ENCODE results near the gene OTOP3.

Gene OTOP3

GRCh38 chr17:74922172-74922571 is 13.5 kb upstream of the OTOP3 start:
- no peak for DNase-seq (ENCODE audit: low read depth, low spot score)
- no peak for TF ChIP-seq CTCF (IDR thresholded peaks at IDR 0.05; ENCODE audit: low read depth, low read length)
- no peak overlapping the region for H3K4me3 ChIP-seq (ENCODE audit: low read depth, low read length)
- in situ Hi-C loops (cut with HindIII; ENCODE audit: low sequenced_read_pairs): no loop called here

DNA sequence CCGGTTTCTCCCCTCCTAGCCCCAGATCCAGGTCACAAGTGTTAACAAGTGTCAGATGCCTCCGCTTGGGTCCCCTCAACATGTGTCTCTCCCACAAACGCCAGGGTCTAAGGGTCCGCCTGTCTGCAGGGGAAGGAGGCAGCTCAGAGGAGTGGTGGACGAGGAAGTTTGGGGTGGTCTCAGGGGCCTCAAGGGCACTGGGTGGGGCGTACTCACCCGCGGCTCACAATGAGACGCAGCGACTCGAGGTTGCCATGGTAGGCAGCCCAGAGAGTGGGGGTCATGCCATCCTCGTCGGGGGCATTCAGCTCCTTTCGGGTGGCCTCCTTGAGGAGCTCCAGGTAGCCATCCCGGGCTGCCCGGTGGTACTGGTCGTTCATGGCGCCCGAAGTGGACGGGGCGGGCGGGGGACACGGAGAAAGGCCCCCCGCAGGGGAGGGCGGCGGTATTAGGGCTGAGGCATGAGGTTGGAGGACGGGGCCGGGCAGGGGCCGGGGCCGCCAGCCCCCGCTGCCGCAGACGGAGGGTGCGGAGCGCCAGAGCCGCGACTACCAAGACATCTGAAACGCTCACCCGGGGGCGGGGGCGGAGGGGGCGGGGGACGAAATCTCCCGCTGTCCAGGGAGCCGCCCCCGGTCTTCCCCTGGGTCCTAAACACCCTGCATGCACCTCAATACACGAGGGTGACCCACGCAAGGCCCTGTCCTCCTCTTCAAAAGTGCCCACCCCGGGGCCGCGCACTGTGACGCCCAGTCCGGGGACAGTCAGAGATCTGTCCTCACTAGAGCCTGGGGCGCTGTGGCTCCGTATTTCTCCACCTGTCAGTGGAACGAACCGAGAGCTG is 12.8 kb upstream of the OTOP3 start, which contains the start of gene USH1G:
TSS of gene USH1G (minus strand) at position 562 of the 844 bp plus-strand sequence. CDS start at position 380, 182 bp downstream.
- peak within 1 kb of the TSS; percentile 12 for H3K4me3 ChIP-seq (ENCODE audit: low read depth, low read length)
- in situ Hi-C loops (cut with HindIII; ENCODE audit: low sequenced_read_pairs): no loop called here
- TF ChIP-seq CTCF (IDR thresholded peaks at IDR 0.05; ENCODE audit: low read depth, low read length): no peak
- DNase-seq (ENCODE audit: low read depth, low spot score): no peak

DNA sequence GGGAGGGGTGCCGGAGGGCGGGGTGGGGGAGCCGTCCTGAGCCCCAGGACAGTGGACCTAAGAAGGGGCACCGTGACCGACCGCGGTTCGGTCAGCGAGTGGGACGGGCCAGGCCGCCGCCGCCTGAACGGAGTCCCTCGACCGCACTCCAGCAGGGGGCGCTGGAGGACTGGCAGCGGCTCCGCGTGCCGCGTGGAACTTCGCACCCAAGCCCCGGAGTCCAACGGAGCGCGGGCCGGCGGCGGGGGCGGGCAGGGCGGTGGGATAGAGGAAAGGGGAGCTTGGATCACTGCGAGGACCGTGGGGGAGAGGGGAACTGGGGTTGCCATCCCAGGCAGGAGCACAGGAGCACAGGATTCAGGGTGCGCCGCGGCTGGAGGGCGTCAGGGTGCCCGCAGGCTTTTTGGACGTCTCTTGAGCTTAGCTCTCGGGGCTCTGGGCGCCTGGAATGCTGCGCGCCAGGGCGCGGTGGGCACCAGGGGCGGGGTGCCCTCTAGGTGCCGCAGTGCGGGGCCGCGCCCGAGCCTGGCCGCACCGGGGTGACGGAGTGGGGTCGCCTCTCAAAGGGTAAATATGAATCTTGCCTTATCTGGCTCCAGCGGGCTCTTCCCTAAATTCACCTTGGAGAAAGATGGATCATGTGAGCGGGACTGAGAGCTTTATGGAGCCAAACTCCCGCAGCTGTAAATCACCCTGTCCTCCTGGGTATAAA is 12.0 kb upstream of the OTOP3 start:
- in situ Hi-C loops (cut with HindIII; ENCODE audit: low sequenced_read_pairs): no loop called here
- peak; percentile 66 for TF ChIP-seq CTCF (IDR thresholded peaks at IDR 0.05; ENCODE audit: low read depth, low read length)
- DNase-seq (ENCODE audit: low read depth, low spot score): peak; percentile 8
- peak overlapping the region; percentile 12 for H3K4me3 ChIP-seq (ENCODE audit: low read depth, low read length)

GRCh38 chr17:74924250-74924948 is 11.3 kb upstream of the OTOP3 start, which contains the start of gene OTOP2:
OTOP2 (plus strand) TSS chr17:74924273; CDS start chr17:74924633, 360 bp downstream.
- peak within 1 kb of the TSS; percentile 12 for H3K4me3 ChIP-seq (ENCODE audit: low read depth, low read length)
- TF ChIP-seq CTCF (IDR thresholded peaks at IDR 0.05; ENCODE audit: low read depth, low read length): no peak
- in situ Hi-C loops (cut with HindIII; ENCODE audit: low sequenced_read_pairs): no loop called here
- no peak for DNase-seq (ENCODE audit: low read depth, low spot score)

DNA sequence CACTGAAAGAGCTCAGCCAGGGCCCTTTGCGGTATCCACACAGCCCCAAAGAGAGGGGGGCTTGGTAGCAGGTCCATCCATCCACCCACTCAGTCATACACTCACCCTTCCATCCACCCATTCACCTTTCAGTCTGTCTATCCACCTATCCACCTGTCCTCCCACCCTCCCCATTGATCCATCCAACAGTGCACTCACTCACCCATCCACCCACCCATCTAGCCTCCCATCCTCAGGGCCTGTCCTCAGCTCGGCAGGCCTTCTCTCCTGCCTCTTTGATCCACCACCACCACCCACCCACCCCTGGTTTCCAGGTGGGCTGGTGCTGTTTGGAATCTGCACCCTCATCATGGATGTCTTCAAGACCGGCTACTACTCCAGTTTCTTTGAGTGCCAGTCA is 10.5 kb upstream of the OTOP3 start:
- no peak for TF ChIP-seq CTCF (IDR thresholded peaks at IDR 0.05; ENCODE audit: low read depth, low read length)
- no peak for DNase-seq (ENCODE audit: low read depth, low spot score)
- in situ Hi-C loops (cut with HindIII; ENCODE audit: low sequenced_read_pairs): no loop called here
- H3K4me3 ChIP-seq (ENCODE audit: low read depth, low read length): no peak overlapping the region

GRCh38 chr17:74928786-74929185 is 6.9 kb upstream of the OTOP3 start:
- no peak for TF ChIP-seq CTCF (IDR thresholded peaks at IDR 0.05; ENCODE audit: low read depth, low read length)
- no peak overlapping the region for H3K4me3 ChIP-seq (ENCODE audit: low read depth, low read length)
- in situ Hi-C loops (cut with HindIII; ENCODE audit: low sequenced_read_pairs): no loop called here
- no peak for DNase-seq (ENCODE audit: low read depth, low spot score)
